22Rv1 (cell line): ENCODE data around the gene EID3.

ENCODE experiments used
- H3K27ac ChIP-seq: fragments of 450-650 bp; 2 replicates; pipeline ENCODE4 v1.5.1; 2017
- CTCF ChIP-seq: fragments of 450-650 bp; IDR thresholded peaks from 2 replicates; pipeline ENCODE4 v1.5.1; 2017; ENCODE audit warnings: mild to moderate bottlenecking
- ZFX ChIP-seq: fragments of 450-650 bp; IDR thresholded peaks from 2 replicates; pipeline ENCODE4 v1.6.1; 2017; ENCODE audit warnings: antibody characterized with exemption, borderline replicate concordance

EID3 gene

DNA sequence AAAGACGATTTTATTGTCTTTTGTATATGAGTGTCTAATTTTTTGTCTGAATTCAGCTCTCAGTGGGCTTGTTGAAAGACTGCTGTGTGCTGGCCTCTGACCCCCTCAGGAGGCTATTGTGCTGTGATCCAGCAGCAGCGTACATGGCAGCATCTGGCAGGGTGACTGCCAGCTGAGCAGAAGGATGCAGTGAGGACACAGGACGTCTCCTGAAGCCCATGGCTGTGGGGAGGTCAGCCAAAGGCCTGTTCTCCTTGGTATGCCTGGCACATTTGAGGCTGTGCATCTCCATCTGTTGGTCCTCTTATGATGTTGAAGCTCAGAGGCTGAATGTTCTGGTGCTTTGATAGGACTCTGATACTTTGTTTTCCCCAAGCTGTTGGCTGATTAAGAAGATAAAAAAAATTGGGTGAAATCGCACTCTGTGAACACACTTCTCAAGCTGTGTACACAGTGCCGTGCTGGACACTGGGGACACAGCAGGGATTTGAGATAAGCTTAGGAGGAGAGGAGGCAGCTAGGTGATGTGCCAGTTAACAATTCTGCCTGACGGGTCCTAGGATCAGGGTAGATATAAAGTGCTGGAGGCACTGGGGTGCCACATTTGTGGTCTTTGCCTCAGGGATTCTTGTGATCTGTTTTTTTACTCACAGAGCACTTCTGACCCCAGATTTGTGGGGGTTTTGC is 37.5 kb downstream of the EID3 start:
- TF ChIP-seq CTCF = no peak
- TF ChIP-seq ZFX = no peak
- H3K27ac ChIP-seq = no peak overlapping the region

DNA sequence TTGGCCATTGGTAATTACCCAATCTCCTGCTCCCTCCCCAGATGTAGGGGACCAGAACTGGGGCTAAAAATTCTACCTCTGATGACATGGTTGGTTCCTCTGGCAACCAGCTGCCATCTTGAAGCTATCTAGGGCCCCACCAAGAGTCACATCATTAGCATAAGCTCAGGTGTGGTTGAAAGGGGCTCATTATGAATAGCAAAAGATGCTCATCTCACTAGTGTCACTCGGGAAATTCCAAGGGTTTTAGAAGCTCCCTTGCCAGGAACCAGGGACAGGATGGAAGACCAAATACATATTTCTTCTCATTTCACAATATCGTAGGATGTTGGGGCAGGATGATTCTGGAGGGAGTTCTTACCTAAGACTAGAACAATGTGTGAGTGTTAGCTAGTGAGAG is 38.6 kb downstream of the EID3 start:
- no peak overlapping the region for H3K27ac ChIP-seq
- TF ChIP-seq ZFX = no peak
- TF ChIP-seq CTCF = no peak

GRCh38 chr12:104342635-104343249 is 39.2 kb downstream of the EID3 start:
- TF ChIP-seq ZFX (no peak), CTCF (no peak)
- H3K27ac ChIP-seq = no peak overlapping the region

- H3K27ac ChIP-seq = no peak overlapping the region
- TF ChIP-seq CTCF = no peak
- TF ChIP-seq ZFX = no peak
Measured at GRCh38 chr12:104344682-104345081, 41.1 kb downstream of the EID3 start.

DNA sequence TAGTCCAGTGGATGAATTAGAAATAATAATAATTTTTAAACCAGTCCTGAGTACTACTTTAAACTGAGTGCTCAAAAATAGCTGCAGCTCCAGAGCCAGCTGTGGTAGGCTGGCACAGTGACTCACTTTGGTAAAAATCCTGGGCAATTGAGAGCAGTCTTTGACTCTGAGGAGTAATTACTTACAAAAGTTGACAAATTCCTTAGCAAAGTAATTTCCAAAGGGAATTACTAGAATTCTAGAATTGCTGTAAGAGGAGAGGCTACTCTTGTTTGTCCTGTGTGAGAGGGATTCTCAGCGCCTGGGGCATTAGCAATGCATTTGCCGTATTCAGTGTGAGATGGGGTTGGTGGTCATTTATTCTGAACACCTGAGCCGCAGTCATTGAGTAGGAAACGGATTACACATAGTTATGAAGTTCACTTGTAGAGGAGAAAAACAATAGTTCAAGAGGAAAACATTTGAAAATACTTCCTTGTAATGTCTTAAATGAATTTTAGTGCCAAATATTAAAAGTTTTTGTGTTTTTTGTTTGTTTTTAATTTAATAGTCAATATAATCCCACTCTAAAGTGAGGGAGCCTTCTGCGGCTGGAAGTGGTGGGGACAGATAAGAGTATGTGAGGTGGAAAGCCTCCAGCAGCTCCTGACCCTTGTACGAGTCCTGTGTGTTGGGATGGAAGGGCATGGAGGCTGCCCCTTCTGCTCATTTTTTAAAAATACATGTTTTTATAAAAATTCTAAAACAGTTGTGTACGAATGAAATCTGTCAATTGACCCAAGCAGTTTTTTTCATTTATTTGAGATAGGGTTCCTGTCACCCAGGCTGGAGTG is 41.9 kb downstream of the EID3 start:
- H3K27ac ChIP-seq = no peak overlapping the region
- no peak for TF ChIP-seq CTCF
- no peak for TF ChIP-seq ZFX

DNA sequence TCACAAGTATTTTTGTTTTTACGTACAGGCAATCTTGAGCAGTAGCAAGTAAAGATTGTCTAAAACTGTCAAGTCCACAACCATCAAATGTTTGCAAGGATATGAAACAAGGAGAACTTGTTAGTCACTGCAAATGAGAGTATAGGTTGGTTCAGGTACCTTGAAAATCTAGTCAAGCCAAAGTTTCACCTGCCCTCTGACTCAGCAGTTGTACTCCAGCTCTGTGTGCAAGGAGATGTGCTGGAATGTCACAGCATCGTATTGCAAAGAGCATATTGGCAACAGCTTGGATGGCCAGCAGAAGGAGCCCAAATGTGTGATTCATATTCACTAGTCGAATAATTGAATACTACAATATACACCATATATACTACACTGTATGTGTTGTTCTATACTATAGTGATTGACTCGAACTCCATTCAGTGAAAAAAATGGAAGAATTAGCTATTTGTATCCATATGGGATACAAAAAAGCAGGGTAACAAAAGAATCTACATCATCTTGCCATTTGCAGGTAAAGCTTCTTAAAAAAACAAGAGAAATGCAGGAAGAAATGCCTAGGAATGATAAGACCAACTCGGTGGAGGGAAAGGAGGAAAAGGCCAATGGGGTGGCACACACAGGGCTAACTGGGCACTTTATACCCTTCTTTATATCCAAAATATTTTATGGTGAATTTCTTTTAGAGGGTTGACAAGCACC is 44.0 kb downstream of the EID3 start:
- no peak overlapping the region for H3K27ac ChIP-seq
- TF ChIP-seq ZFX (no peak), CTCF (no peak)
